HG03097 (cell line): Measurements from ENCODE around the gene PPIL6.
A peak's percentile ranks its signal among the peaks of the same experiment; 100 is the strongest.

Experiments used
- ATAC-seq: cut with Tn5 transposase; IDR thresholded peaks from one replicate; pipeline ENCODE4 v1.9.1; 2021; ENCODE audit not compliant: unreplicated experiment, low FRiP score

Gene PPIL6

GRCh38 chr6:109449795-109450673 lies 9.6 kb upstream of the PPIL6 start:
- no peak for ATAC-seq

GRCh38 chr6:109449064-109449794 lies 8.8 kb upstream of the PPIL6 start:
- no peak for ATAC-seq

GRCh38 chr6:109448615-109449014 lies 8.2 kb upstream of the PPIL6 start:
- no peak for ATAC-seq

- ATAC-seq: no peak
Observed at GRCh38 chr6:109447878-109448555, 7.6 kb upstream of the PPIL6 start.

GRCh38 chr6:109447087-109447486 lies 6.7 kb upstream of the PPIL6 start:
- no peak for ATAC-seq

GRCh38 chr6:109446541-109446940 lies 6.1 kb upstream of the PPIL6 start:
- ATAC-seq: no peak

- no peak for ATAC-seq
Observed at GRCh38 chr6:109446072-109446471, 5.6 kb upstream of the PPIL6 start.

- ATAC-seq: no peak
Observed at GRCh38 chr6:109445382-109445781, 5.0 kb upstream of the PPIL6 start.

- no peak for ATAC-seq
Observed at GRCh38 chr6:109443425-109443950, 3.1 kb upstream of the PPIL6 start.

- ATAC-seq: no peak
Observed at GRCh38 chr6:109442393-109442924, 2.0 kb upstream of the PPIL6 start.

- peak; percentile 3 for ATAC-seq
Observed at GRCh38 chr6:109441069-109441816, 815 bp upstream of the PPIL6 start.

- ATAC-seq: no peak
Observed at GRCh38 chr6:109436041-109436440, 4.4 kb downstream of the PPIL6 start.

- no peak for ATAC-seq
Observed at GRCh38 chr6:109434456-109434855, 6.0 kb downstream of the PPIL6 start.

GRCh38 chr6:109429496-109429895 lies 10.9 kb downstream of the PPIL6 start:
- no peak for ATAC-seq

GRCh38 chr6:109428889-109429477 lies 11.4 kb downstream of the PPIL6 start:
- no peak for ATAC-seq

- ATAC-seq: no peak
Observed at GRCh38 chr6:109424946-109425345, 15.5 kb downstream of the PPIL6 start.

GRCh38 chr6:109421184-109421583 lies 19.2 kb downstream of the PPIL6 start:
- no peak for ATAC-seq

- ATAC-seq: no peak
Observed at GRCh38 chr6:109420751-109421150, 19.7 kb downstream of the PPIL6 start.

GRCh38 chr6:109417646-109418045 lies 22.8 kb downstream of the PPIL6 start:
- ATAC-seq: no peak

- no peak for ATAC-seq
Observed at GRCh38 chr6:109411034-109411433, 29.4 kb downstream of the PPIL6 start.
